SK-N-SH (cell line): ENCODE results near the gene GPR17.

Experiments
- CTCF ChIP-seq: fragments of 200-600 bp; sonication (generic); IDR thresholded peaks from 2 replicates; pipeline ENCODE4 v1.6.1; 2017; ENCODE audit warnings: antibody characterized with exemption, mild to moderate bottlenecking, moderate library complexity
- EZH2phosphoT487 ChIP-seq: fragments of 200-600 bp; sonication (generic); IDR thresholded peaks from 2 replicates; pipeline ENCODE4 v1.6.1; 2017; ENCODE audit warnings: low read depth, mixed run types, mild to moderate bottlenecking, antibody characterized with exemption, moderate library complexity, borderline replicate concordance
- FOXM1 ChIP-seq: IDR thresholded peaks from 2 replicates; pipeline ENCODE4 v1.4.0; 2012; ENCODE audit warnings: low read depth, mild to moderate bottlenecking
- GABPA ChIP-seq: IDR thresholded peaks from 2 replicates; pipeline ENCODE4 v1.4.0; 2012; ENCODE audit warnings: low read depth, mild to moderate bottlenecking
- NFIC ChIP-seq: IDR thresholded peaks from 2 replicates; pipeline ENCODE4 v1.4.0; 2012; ENCODE audit warnings: borderline replicate concordance
- RAD21 ChIP-seq: IDR thresholded peaks from 2 replicates; pipeline ENCODE4 v1.6.1; 2012; ENCODE audit warnings: mild to moderate bottlenecking, low read length
- REST ChIP-seq: IDR thresholded peaks from 2 replicates; pipeline ENCODE4 v1.6.1; 2012; ENCODE audit warnings: mild to moderate bottlenecking, low read depth, low read length, moderate library complexity
- SIN3A ChIP-seq: IDR thresholded peaks from 2 replicates; pipeline ENCODE4 v1.6.1; 2012; ENCODE audit warnings: low read depth, mild to moderate bottlenecking, low read length, moderate library complexity, borderline replicate concordance
- USF2 ChIP-seq: fragments of 150-350 bp; IDR thresholded peaks from 2 replicates; pipeline ENCODE4 v1.6.1; 2017; ENCODE audit warnings: antibody characterized with exemption, low read length, low read depth, borderline replicate concordance

- TF ChIP-seq CTCF = no peak
- TF ChIP-seq REST = no peak
- TF ChIP-seq USF2 = no peak
- TF ChIP-seq NFIC = no peak
- no peak for TF ChIP-seq RAD21
- TF ChIP-seq EZH2phosphoT487 = no peak
- TF ChIP-seq GABPA = no peak
- TF ChIP-seq SIN3A = no peak
- TF ChIP-seq FOXM1 = no peak
Measured at GRCh38 chr2:127649100-127649611, 3.2 kb downstream of the GPR17 start.
